CD4-positive, CD25-positive, alpha-beta regulatory T cell (primary cell): ENCODE results near the gene FMNL2. TPM values are rescaled to one million over a fixed set of nuclear protein-coding genes. Genes with fewer than 3 reads are reported as not detected.

Source experiments
- ATAC-seq, 2 donors: fragments of 150-1000 bp; cut with Tn5 transposase; one replicate each; pipeline ENCODE4 v1.10.0; 2021; ENCODE audit warnings: low read depth in 2 of 2, moderate number of reproducible peaks in 2 of 2, moderate library complexity in 1 of 2
- DNase-seq, 3 donors: peaks; one replicate each; pipeline versions ENCODE4 v3.0.0 to v3.0.0-alpha.2; 2012 to 2022; ENCODE audit warnings: mixed read lengths in 1 of 3
- H3K27ac ChIP-seq: one replicate; pipeline ENCODE4 v1.7.0; 2013; ENCODE audit warnings: mild to moderate bottlenecking, low read length; ENCODE audit not compliant: insufficient read depth, poor library complexity, severe bottlenecking
- H3K27me3 ChIP-seq: one replicate; pipeline ENCODE4 v1.7.0; 2013; ENCODE audit warnings: low read length; ENCODE audit not compliant: control insufficient read depth, insufficient read depth
- H3K36me3 ChIP-seq: one replicate; pipeline ENCODE4 v1.7.0; 2013; ENCODE audit warnings: mild to moderate bottlenecking, low read length, moderate library complexity; ENCODE audit not compliant: control insufficient read depth, insufficient read depth
- H3K4me1 ChIP-seq: 2 replicates; pipeline ENCODE4 v1.7.0; 2013; ENCODE audit warnings: mild to moderate bottlenecking, low read length; ENCODE audit not compliant: insufficient read depth, control insufficient read depth, poor library complexity, severe bottlenecking
- H3K4me3 ChIP-seq: one replicate; pipeline ENCODE4 v1.7.0; 2013; ENCODE audit warnings: low read depth, mild to moderate bottlenecking, low read length, moderate library complexity
- H3K9me3 ChIP-seq, 2 experiments: 1 replicate in 1 of 2; 2 replicates in 1 of 2; pipeline ENCODE4 v1.7.0; 2013; ENCODE audit warnings: low read length in 2 of 2, mild to moderate bottlenecking in 1 of 2, moderate library complexity in 1 of 2; ENCODE audit not compliant: control insufficient read depth in 2 of 2
- H3K27ac Mint-ChIP-seq, 3 donors: one replicate each; pipeline ENCODE4 v1.8.0; 2020 to 2022; ENCODE audit warnings: mild to moderate bottlenecking in 3 of 3, mixed read lengths in 3 of 3, moderate library complexity in 2 of 3
- H3K27me3 Mint-ChIP-seq: one replicate; pipeline ENCODE4 v1.8.0; 2022; ENCODE audit warnings: mild to moderate bottlenecking, mixed read lengths
- H3K36me3 Mint-ChIP-seq: one replicate; pipeline ENCODE4 v1.8.0; 2020; ENCODE audit warnings: mixed read lengths
- H3K4me1 Mint-ChIP-seq, 4 donors: one replicate each; pipeline ENCODE4 v1.8.0; 2020 to 2022; ENCODE audit warnings: mixed read lengths in 4 of 4, mild to moderate bottlenecking in 1 of 4
- H3K4me3 Mint-ChIP-seq, 4 donors: one replicate each; pipeline ENCODE4 v1.8.0; 2020 to 2022; ENCODE audit warnings: mild to moderate bottlenecking in 4 of 4, mixed read lengths in 4 of 4, moderate library complexity in 3 of 4
- H3K9me3 Mint-ChIP-seq, 7 donors: one replicate each; pipeline ENCODE4 v1.8.0; 2020 to 2022; ENCODE audit warnings: mixed read lengths in 7 of 7, mild to moderate bottlenecking in 3 of 7, moderate library complexity in 2 of 7
- polyA plus RNA-seq, 4 donors: library from polyadenylated mRNA; unstranded; fragments of 300-500 nt; fragmentation: Illumina TruSeq; gene quantifications; one replicate each; pipeline ENCODE4 v1.2.3, GENCODE V29; 2021
- total RNA-seq: library from RNA; stranded (reverse); gene quantifications from one replicate; pipeline ENCODE4 v1.2.3, GENCODE V29; 2022

The FMNL2 gene
- total and polyA plus RNA-seq, 5 donors from 2014 or later = 0.07 to 0.30 (median 0.14) TPM; not detected in 1

DNA sequence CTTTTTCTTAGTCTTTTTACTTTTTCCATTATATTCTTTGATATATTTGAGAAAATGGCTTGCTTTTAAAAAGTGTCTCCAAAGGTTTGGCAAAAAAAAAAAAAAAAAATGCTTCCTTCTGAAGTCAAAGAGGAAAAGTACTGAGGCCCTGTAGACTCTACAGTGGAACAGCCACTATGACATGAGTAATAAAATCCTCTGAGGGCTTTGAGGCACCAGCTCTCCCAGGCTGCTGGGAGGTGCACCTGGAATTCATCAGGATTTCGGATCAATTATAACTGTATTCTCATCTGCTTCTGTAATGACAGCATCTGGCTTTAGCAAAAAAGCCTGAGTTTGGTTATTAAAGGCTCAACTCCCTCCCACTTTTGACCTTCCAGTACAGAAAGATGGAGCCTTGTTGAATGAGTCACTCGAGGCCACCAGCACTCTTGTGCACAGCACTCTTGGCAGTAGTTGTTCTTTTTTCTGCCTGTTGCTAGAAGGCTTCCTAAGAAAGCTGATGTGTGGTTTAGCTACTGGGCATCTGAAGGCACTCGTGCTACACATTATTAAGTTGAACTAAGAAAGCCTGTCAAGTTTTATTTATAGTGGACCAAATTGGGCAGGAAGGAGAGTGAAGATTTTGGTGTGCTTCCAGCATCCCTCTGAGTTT lies 251.0 kb downstream of the FMNL2 start:
- no peaks in the 10 kb centered on the region for H3K9me3 ChIP-seq
- DNase-seq (no peak), ATAC-seq (no peak)
- no peaks in the 10 kb centered on the region for H3K36me3 ChIP-seq
- Mint-ChIP-seq H3K4me1 (no peaks in the 10 kb centered on the region), H3K4me3 (no peak overlapping the region), H3K36me3 (no peaks in the 10 kb centered on the region), H3K9me3 (peaks cover 0 to 2% (median 0%) of the 10 kb centered on the region in 7 donors), H3K27ac (no peak overlapping the region), H3K27me3 (peaks cover 12% of the 10 kb centered on the region)
- H3K4me1 ChIP-seq = no peaks in the 10 kb centered on the region
- H3K27me3 ChIP-seq = peaks cover 2% of the 10 kb centered on the region
- no peak overlapping the region for H3K4me3 ChIP-seq
- H3K27ac ChIP-seq = no peak overlapping the region

DNA sequence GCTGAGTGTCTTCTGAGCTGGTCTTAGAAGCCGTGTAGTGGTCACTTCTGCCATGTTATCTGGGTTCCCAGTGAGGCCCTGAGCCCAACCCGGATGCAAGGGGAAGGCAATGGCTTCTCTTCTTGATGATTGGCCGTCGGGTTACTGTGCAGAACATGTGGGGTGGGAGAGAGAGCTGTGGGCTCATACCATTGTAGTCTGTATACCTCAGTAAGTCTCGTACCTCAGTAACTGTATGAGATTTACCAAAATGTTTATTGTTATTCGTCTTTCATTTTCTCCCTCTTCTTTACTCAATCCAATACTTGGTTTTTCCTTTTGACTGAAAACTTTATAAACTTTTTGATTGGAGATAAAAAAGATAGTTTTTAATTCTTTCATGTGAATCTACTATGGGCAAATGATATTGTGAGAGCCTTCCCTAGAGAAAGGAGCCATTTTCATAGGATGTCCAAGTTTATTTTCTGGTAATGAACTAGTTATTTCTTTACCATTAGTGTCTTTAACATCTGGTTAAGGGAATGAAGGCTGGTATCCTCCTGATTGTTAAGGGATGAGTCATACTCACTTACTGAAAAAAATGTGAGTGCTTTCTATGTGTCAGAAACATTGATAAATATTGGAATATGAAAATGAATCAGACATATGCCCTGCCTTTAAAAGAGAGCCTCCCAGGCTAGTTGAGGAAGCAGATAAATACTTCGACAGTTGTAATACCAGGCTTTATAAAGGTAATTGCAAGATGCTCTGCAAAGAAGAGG lies 252.4 kb downstream of the FMNL2 start:
- no peaks in the 10 kb centered on the region for H3K9me3 ChIP-seq
- Mint-ChIP-seq H3K27ac (no peak overlapping the region), H3K9me3 (peaks cover 0 to 2% (median 0%) of the 10 kb centered on the region in 7 donors), H3K4me1 (no peaks in the 10 kb centered on the region), H3K36me3 (no peaks in the 10 kb centered on the region), H3K27me3 (peaks cover 12% of the 10 kb centered on the region), H3K4me3 (peak overlapping the region in 1 of 4 donors; percentile 14)
- no peak overlapping the region for H3K4me3 ChIP-seq
- no peaks in the 10 kb centered on the region for H3K36me3 ChIP-seq
- ATAC-seq (no peak), DNase-seq (no peak)
- no peak overlapping the region for H3K27ac ChIP-seq
- H3K27me3 ChIP-seq = peaks cover 2% of the 10 kb centered on the region
- H3K4me1 ChIP-seq = no peaks in the 10 kb centered on the region

DNA sequence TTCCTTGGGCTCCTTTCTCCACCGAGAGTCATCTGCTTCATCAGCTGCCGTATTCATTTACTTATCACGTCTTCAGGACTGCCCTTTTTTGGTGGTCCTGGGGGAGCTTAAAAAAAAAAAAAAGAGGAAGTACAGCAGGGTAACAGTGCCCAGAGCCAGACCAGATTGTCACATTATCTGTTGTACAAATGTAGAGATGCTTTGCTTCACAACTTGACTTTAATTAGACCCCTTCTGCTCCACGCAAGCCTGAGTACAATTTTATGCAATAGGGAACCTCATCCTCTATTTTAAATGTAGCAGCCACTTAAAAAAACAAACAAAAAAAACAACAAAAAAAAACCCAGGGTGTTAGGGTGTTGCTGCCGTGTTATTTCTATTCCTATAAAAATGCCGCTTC lies 254.0 kb downstream of the FMNL2 start:
- Histone ChIP-seq H3K4me1 (no peaks in the 10 kb centered on the region), H3K9me3 (no peaks in the 10 kb centered on the region), H3K27me3 (peaks cover 2% of the 10 kb centered on the region), H3K4me3 (no peak overlapping the region), H3K36me3 (no peaks in the 10 kb centered on the region), H3K27ac (no peak overlapping the region)
- H3K9me3 Mint-ChIP-seq = peaks cover 0 to 1% (median 0%) of the 10 kb centered on the region in 7 donors
- no peaks in the 10 kb centered on the region for H3K4me1 Mint-ChIP-seq
- H3K4me3 Mint-ChIP-seq = no peak overlapping the region
- peaks cover 7% of the 10 kb centered on the region for H3K27me3 Mint-ChIP-seq
- ATAC-seq (no peak), DNase-seq (no peak)
- no peak overlapping the region for H3K27ac Mint-ChIP-seq
- H3K36me3 Mint-ChIP-seq = no peaks in the 10 kb centered on the region

DNA sequence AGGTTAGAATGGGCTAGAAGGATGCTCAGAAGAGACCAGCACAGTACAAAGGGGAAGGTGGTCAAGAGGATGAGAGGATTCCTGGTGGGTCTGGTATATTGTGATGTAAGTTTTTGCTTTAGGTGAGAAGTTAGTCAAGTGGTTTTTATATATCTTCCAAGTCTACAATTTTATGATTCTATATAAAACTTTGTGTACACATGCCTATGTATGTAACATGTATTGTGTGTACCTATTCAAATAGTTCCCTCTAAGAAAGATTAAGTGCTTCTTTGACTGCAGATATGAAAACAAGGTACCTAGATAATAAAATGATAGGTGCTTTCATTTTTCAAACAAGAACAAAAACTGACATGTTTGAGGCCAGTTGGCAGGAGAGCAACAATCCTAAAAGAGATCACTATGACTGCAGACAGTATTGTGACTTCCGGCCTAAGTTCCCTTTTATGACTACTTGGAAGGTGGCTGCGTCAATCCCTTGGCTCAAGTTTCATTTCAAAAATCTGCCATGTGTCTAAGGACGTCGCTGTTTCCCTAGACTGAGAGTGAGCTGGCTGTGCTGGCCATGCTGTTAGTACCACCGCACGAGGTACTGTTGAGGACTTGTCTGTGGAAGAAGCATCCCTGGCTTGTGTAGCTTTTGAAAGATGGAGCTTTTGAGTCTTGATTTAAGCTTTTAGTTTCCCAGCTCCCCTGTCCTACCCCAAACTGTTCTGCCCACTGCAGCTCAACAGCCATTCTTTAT lies 259.2 kb downstream of the FMNL2 start:
- Histone ChIP-seq H3K9me3 (no peaks in the 10 kb centered on the region), H3K36me3 (no peaks in the 10 kb centered on the region), H3K4me3 (no peak overlapping the region), H3K27me3 (no peaks in the 10 kb centered on the region), H3K4me1 (no peaks in the 10 kb centered on the region), H3K27ac (no peak overlapping the region)
- Mint-ChIP-seq H3K4me3 (no peak overlapping the region), H3K27me3 (peaks cover 5% of the 10 kb centered on the region), H3K27ac (no peak overlapping the region), H3K4me1 (no peaks in the 10 kb centered on the region), H3K36me3 (no peaks in the 10 kb centered on the region), H3K9me3 (peaks cover 0 to 1% (median 0%) of the 10 kb centered on the region in 7 donors)
- ATAC-seq = peak in 1 of 2 donors; percentile 22
- DNase-seq = peak in 1 of 3 donors; percentile 33

DNA sequence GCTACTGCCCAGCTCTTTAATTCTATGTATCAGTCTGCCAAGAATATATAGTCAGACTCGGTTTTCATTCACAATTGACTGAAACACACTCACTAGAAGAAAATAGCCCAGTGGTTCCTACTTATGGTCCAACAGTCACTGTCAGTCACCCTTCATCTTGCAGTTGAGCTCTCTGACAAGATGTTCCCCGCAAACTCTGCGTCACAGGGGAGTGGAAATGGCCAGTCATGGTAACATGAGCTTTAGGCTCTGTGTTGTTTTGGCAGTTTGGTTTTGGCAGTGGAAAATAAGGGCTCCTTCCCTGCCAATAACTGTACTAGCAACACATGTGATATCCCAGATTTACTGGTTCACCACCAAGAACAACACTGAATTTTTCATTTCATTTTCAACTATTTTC lies 259.8 kb downstream of the FMNL2 start:
- no peaks in the 10 kb centered on the region for H3K9me3 ChIP-seq
- Mint-ChIP-seq H3K4me1 (no peaks in the 10 kb centered on the region), H3K27me3 (no peaks in the 10 kb centered on the region), H3K9me3 (peaks cover 0 to 1% (median 0%) of the 10 kb centered on the region in 7 donors), H3K4me3 (no peak overlapping the region), H3K36me3 (no peaks in the 10 kb centered on the region), H3K27ac (no peak overlapping the region)
- H3K27ac ChIP-seq = no peak overlapping the region
- ATAC-seq (no peak), DNase-seq (no peak)
- H3K27me3 ChIP-seq = no peaks in the 10 kb centered on the region
- H3K36me3 ChIP-seq = no peaks in the 10 kb centered on the region
- H3K4me1 ChIP-seq = no peaks in the 10 kb centered on the region
- no peak overlapping the region for H3K4me3 ChIP-seq

DNA sequence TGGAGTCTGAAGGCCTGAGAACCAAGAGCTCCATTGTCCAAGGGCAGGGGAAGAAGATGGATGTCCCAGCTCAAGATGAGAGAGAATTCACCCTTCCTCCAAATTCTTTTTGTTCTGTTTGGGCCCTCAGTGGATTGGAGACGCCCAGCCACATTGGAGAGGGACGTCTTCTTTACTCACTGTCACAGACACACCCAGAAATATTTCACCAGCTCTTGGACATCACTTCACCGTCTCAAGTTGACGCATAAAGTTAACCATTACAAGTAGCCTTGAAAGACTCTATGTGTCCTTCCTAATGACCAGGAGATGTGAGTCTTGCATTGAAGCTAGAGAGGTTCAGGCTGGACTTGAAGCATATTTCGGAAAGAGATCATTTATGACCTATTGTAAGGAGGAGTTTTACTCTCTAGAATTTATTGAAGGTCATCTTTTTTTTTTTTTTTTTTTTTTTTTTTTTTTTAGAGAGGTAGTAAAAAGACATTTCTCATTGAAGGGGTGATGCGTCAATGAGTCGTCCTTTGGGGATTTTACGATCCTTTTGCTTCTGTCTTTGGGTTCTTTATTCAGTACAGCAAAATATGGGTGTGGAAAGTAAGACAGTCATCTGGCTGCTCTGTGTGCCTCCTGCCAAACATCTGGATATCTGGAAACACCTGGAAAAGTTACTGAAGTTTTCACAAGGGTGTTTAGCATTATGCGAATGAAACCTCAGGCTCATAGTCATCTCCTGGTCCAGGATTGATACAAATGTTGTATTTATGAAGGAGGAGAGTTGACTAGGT lies 264.2 kb downstream of the FMNL2 start:
- DNase-seq (no peak), ATAC-seq (no peak)
- Mint-ChIP-seq H3K36me3 (no peaks in the 10 kb centered on the region), H3K27me3 (peaks cover 4% of the 10 kb centered on the region), H3K4me1 (peaks cover 0 to 4% (median 0%) of the 10 kb centered on the region in 4 donors), H3K4me3 (no peak overlapping the region), H3K9me3 (no peaks in the 10 kb centered on the region), H3K27ac (no peak overlapping the region)
- H3K27me3 ChIP-seq = no peaks in the 10 kb centered on the region
- H3K4me3 ChIP-seq = no peak overlapping the region
- H3K4me1 ChIP-seq = no peaks in the 10 kb centered on the region
- H3K27ac ChIP-seq = no peak overlapping the region
- H3K9me3 ChIP-seq = no peaks in the 10 kb centered on the region
- no peaks in the 10 kb centered on the region for H3K36me3 ChIP-seq

DNA sequence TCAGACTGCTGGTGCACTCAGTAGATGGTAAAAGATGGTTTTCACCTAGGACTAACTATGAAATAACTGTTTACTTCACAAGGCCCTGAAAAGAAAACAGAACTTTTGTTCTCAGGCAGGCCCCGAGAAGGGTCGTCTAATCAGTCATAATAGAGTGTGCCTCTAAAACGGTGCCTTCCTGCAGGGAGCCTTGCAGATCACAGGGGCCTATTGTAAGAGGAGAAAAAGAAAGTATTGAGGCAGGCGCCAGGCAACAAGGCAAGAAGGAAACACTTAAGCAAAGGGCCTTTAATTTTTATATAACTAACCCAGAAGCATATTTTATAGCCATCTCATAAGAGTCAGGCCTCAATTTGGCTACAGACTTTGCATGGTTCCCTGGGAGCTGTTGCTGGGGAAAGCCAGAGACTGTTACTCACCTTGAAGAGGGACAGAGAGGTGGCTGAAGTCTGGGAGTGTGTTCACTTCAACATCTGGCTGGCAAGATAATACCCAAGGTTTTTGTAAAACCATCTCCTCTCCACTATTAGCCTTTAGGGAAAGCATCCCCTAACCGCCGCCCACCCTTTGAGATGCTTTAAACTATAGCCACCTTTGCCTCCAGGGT lies 265.2 kb downstream of the FMNL2 start:
- Histone ChIP-seq H3K36me3 (no peaks in the 10 kb centered on the region), H3K4me3 (no peak overlapping the region), H3K27me3 (no peaks in the 10 kb centered on the region), H3K4me1 (no peaks in the 10 kb centered on the region), H3K27ac (no peak overlapping the region), H3K9me3 (no peaks in the 10 kb centered on the region)
- no peak overlapping the region for H3K4me3 Mint-ChIP-seq
- H3K9me3 Mint-ChIP-seq = no peaks in the 10 kb centered on the region
- H3K27me3 Mint-ChIP-seq = peaks cover 4% of the 10 kb centered on the region
- H3K27ac Mint-ChIP-seq = no peak overlapping the region
- H3K4me1 Mint-ChIP-seq = peaks cover 0 to 4% (median 0%) of the 10 kb centered on the region in 4 donors
- ATAC-seq (no peak), DNase-seq (no peak)
- no peaks in the 10 kb centered on the region for H3K36me3 Mint-ChIP-seq
